RPMI7951 (cell line): ENCODE results near the gene RHOXF2. TPM values are rescaled to one million over a fixed set of nuclear protein-coding genes. Genes with fewer than 3 reads are reported as not detected.
"Not testable (repeated sequence)": the region's sequence is repeated elsewhere in the genome, so short reads cannot be mapped to it uniquely, and the experiment has no call there.

Experiments used
- DNase-seq: peaks from one replicate; pipeline ENCODE4 v3.0.0-alpha.2; 2012; ENCODE audit warnings: low read depth
- total RNA-seq: library from RNA; depleted of rRNA; stranded (reverse); fragments of >200 nt; shearing (Covaris generic); gene quantifications from 2 replicates; pipeline ENCODE4 v1.2.3, GENCODE V29; 2014; rRNA removed

RHOXF2 gene, protein sequence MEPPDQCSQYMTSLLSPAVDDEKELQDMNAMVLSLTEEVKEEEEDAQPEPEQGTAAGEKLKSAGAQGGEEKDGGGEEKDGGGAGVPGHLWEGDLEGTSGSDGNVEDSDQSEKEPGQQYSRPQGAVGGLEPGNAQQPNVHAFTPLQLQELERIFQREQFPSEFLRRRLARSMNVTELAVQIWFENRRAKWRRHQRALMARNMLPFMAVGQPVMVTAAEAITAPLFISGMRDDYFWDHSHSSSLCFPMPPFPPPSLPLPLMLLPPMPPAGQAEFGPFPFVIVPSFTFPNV
- 0.29 TPM in 1 of 2 replicates, not detected in the other for total RNA-seq

DNA sequence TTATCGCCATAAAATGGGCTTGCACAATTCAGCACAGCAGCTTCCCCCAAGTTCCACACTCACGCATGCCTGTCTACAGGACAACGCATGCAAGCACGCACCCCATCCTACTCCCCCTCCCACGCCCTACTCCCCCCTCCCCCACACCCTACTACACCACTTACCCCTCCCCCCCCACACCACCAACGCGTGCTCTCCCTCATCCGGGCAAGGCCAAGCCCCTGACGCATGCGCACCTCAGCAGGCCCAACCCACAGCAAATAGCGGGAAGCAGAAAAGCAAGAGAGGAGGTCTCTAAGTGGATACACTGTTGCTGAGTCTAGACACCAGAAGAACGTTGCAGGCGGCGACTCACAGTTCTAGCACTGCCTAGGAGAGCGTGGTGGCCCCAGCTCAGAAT lies at the start of gene RHOXF2:
Gene RHOXF2, plus strand, starts transcription at position 301 of the 400 bp plus-strand sequence. CDS start 138 bp downstream, outside the sequence.
- DNase-seq, result not testable (repeated sequence)

DNA sequence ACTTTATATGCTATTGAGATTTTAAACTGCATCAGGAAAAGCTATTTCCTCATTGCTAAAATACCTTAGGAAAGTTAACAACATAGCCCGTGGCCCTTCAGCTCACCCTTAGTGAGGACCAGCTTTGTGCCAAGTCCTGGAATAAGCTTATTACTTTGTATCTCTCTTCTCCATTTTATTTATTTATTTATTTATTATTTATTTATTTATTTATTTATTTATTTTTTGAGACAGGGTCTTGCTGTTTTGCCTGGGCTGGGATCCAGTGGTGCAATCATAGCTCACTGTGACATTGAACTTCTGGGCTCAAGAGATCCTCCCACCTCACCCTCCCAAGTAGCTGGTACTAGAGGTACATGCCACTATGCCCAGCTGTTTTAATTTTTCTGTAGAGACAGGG lies 49.0 kb upstream of the RHOXF2 start:
- DNase-seq, result no peak

DNA sequence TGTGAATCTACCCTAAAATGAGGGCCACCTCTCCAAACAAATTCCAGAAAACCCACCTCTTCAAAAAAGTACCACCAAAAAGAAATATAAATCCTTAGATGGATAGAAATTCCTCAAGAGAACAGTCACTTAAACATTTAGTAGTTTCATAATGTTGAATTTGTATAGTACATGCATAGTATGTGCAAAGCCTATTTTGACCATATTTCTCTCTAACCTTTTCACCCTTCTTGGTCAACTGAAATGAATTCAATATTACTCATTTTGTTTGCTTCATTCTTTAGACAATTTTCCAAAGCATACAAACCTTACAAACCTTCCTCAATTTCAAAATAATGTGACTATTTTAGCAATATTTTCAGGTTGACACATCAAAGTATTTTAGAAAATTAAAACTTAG lies 46.8 kb upstream of the RHOXF2 start:
- no peak for DNase-seq

DNA sequence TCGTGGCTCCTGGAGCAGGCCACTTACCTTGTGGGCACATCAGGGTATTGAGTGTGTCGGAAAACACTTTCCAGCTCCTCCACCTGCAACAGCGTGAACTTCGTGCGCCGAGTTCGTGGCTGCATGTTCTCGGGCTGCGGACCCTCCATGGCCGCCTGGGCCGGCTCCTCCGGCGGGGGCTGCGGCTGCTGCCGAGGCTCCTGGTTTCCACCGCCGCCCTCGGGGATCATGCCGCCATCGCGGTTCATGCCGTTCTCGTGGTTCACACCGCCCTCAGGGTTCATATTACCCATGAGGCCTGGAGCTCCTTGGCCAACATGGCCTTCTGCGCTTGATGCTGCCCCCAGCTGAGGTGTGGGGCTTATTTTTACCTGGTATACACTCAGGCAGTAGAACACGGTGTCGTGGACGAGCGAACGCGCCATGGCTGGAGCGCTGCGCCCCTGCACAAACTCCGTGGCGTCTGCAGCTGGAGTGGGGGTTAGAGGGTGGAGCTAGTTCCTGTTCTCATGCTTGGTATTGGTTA lies 42.9 kb upstream of the RHOXF2 start, which contains the start of gene RHOXF1:
Gene RHOXF1, minus strand, starts transcription at position 476 of the 526 bp plus-strand sequence. Its CDS starts 51 bp downstream, at position 425.
- DNase-seq, result no peak

DNA sequence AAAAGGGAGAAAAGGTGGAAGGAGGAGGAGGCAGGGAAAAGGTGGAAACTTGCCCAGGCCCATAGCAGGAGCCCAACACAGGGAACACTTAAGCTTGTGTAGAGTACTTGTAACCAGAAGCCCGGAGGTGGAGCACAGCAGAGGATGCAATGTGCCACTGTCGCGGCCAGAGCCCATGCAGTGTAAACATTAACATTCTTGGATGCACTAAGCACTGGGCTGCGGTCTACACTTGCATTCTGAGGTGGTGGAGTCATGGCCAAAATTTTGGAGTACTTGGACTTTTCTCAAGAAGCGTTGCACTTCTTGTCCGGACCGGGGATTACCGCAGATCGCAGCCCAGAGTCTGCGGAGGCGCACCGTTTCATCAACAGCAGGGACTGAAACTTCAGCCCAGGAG lies 38.2 kb upstream of the RHOXF2 start:
- DNase-seq, result no peak

DNA sequence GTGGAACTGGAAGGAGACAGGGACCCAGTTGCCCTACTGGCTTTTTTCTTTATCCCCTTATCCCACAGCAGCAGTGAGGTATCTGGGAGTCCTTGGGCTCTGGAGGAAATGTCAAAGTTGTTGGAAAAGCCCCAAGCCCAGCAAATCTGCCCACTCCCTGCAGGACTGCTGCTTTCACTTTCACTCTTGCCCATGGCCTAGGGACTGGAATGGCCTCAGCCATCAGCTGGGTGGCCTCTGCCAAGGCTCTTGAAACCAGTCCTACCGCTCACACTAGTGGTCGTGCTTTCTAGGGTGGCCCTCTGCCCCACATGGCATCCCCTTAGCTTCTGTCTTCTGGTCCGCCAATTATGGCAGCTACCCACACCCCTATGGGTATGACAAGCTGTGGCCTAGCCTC lies 33.0 kb upstream of the RHOXF2 start:
- DNase-seq, result peak; percentile 29

DNA sequence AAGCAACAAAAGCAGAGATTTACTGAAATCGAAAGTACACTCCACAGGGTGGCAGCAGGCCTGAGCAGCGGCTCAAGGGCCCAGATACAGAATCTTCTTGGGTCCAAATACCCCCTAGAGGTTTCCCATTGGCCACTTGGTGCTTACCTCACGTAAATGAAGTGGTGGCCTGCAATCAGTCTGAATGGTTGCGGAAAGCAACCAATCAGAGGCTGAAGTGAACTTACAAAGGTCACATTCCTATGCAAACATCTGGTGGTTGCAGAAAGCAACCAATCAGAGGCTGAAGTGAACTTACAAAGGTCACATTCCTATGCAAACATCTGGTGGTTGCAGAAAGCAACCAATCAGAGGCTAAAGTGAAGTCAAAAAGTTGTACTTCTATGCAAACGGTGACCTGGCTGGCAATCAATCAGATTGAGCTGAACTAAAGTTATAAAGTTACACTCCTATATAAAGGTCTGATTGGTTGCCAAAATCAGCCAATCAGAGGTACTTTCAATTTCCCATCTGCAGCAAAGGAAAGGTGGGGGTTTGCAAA lies 30.0 kb upstream of the RHOXF2 start:
- DNase-seq, result not testable (repeated sequence)

DNA sequence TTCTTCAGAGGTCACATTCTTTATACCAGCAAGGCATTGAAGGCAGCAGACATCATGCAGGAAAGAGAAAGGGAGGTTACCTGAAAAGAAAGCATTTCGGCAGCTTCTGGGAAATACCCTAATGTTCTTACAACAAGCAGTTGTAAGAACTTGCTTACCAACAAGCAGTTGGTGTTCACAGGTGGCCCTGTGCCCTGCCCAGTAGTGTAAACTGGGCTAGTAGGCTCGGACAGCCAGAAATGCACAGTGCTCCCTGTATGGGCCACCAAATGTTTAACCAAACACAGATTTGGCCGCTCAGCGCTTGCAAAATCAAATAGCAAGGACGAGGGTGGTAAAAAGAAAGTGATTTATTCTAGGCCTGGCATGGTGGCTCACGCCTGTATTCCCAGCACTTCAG lies 22.3 kb upstream of the RHOXF2 start:
- no peak for DNase-seq

DNA sequence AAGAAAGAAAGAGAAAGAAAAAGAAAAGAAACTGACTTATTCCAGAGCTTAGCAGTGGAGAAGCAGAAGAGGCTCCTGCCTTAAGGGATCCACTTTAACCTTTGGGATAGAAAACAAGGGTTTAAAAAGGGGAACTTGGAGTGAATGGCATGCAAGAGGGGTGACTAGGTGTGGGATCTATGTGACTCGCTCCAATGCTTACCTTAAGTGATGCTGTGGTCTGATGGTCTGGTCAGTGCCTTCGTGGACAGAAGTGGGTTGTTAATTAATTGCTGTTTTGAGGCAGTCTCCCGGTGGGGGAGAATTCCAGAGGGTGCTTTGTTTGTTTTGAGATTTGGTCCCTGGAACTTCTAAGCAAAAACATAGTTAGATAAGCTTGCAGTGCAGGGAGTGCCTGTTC lies 21.6 kb upstream of the RHOXF2 start:
- no peak for DNase-seq

DNA sequence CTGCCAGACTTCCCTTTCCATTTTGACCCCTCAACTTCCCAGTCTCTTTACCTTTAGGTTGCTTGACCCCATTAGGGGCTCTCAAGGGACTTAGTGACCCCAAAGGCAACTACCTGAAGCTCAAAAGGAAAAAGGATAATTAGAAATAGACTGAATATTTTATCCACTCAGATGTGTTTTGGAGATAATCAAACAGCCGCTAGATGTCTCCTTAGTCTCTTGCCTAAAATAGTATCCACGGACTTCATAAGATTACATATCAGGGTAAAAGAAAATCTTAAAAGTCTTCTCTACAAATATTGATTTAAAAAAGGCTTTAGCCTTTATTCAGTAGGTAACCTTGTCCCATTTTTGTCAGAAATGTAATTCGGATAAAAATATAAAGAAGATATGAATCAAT lies 21.0 kb upstream of the RHOXF2 start:
- DNase-seq, result no peak

DNA sequence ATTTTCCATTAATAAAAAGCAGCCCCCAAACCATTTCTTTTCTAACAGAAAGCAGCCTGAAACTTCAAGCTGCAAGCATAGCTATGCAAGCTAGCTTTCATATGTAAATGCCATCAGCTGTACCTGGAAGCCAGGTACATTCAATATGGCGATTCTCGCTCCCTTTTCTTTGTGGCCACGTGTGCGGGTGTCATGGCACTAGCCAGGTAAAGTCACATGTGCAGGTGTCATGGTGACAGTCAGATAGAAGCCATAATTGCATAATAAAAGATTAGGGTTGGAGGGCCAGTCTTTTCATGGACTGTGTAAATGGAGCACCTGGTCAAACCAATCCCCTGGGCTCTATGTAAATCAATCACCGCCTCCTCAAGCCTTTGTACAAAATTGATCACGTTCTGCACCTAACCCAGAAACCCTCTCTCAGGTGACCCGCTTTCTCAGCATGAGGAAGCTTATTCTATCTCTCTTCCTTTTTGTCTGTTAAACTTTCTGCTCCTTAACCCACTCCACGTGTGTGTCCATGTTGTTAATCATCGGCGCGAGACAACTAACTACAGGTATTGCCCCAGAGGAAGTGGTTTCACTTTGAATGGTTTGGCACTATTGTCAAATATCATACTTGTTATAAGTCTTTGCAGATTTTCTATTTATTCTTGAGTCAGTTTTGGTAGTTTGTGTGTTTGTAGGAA lies 18.0 kb upstream of the RHOXF2 start:
- no peak for DNase-seq

DNA sequence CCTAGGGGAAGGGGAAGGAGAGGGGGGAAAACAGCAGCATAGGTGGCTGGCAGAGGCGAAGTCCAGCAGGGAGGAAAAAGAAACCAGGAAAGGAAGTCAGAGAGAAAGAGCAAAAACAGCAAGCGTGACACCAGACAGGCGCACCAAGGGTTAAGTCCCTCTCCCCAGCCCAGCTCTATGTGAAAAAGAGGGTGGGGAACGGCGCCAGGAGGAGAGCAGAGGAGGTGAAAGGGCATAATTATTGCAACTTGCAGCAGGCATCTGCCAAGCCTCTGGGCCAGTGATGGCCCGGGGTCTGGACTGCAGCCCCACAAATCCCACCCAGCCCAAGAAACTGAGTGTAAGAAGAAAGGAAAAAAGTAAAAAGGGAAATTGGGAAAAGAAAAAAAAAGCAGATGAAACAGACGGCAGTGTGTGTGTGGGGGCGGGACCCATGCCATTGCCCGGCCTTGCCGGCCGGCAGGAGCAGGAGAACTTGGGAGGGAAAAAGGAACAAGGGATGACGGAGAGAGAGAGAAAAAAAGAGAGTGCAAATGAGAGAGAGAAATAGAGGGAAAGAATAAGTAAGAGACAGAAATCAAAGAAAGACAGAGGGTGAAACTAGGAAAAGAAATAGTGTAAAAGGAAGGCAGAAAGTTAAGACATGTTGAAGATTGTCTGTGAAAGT lies 14.1 kb upstream of the RHOXF2 start:
- no peak for DNase-seq

DNA sequence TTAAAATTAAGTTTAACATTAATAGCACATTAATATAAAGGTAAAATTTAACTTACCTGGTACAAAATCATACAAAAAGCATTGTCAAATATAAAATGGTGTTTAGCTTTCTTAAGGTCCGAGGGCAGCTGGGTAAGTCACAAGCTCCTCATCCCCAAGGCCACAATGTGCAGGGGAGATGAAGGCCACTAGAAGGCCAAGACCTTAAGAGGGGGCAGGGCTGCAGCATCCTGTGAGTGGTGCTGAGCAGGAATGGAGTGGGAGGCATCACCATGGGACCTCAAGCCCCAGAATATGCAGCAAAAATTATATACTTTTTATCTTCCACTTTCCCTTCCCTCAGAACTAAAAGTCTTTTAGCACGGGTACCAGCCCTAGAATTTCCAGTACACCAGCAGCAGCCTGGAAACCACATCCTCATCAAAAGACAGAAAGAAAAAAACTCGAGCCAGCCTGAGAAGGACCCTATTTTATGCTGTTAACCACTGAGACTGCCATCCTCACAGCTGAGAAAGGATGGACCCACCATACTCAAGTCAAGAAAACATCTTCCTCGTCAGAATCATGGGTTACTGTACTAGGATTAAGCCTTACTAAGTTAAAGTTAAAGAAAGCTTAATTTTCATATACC lies 13.0 kb upstream of the RHOXF2 start:
- DNase-seq, result no peak

DNA sequence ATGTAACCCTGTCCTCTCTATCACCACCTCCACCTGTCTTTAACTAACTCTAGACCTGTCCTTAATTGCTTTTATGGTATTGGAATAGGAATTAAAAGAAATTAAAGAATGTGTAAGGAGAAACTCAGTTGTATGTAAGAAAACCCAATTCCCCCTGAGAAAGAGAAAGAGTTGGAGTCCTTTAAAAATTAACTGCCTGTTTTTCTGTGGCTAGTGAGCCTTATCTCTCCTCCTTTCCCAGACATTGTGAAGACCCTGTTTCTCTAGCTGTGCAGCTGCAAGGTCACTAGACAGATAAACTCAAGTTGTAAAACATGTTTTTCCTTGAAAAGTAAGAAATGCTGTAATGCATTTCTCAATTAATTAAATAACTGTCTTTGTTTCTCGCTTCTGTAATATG lies 12.1 kb upstream of the RHOXF2 start:
- not testable (repeated sequence) for DNase-seq

DNA sequence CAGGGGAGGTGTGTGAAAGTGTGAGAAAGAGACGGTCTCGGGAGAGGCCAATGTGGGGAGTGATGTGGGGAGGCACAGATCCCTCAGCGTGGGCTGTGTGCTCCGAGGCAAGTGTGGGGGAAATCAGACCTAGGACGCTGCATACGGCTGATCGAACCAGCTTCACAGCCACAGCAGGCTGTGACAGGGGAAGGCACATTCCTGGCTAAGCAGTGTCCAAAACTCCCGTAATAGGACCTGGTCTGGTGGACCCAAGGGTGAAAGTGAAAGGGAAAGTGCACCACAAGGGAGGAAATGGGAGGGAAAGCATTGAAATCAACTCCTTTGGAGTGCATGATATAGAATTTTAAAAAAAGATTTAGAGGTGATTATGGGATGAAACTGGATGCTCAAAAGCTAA lies 10.9 kb upstream of the RHOXF2 start:
- DNase-seq, result no peak

DNA sequence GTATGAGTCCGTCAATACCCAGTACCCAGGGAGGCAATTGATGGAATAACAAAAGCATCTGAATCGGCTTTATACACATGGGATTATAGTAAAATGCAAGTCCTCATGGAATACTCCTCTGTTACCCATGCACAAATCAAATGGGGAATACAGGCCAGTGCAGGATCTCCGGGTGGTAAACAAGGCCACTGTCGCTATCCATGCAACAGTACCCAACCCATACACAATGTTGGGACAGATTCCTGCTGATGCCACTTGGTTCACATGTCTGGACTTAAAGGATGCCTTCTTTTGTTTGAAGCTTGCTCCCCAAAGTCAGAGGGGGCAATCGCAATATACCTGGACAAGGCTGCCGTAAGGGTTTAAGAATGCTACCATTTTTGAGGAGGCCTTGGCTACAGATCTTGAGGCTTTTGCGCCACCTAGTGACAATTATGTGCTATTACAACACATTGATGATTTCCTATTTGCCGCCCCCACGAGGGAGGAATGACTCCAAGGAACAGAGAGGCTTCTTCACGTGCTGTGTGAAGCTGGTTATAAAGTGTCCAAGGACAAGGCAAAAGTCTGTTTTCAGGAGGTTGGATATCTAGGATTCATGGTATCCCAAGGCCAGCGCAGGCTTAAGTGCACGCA lies 8.2 kb upstream of the RHOXF2 start:
- not testable (repeated sequence) for DNase-seq

DNA sequence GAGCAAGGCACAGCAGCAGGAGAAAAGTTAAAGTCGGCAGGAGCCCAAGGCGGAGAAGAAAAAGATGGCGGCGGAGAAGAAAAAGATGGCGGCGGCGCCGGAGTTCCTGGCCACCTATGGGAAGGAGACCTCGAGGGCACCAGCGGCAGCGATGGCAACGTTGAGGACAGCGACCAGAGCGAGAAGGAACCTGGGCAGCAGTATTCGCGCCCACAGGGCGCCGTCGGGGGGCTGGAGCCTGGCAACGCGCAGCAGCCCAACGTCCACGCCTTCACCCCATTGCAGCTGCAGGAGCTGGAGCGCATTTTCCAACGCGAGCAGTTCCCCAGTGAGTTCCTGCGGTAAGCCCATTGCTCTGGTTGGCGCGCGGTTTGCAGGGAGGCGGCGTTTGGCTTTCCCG lies 673 bp downstream of the RHOXF2 start:
- not testable (repeated sequence) for DNase-seq

DNA sequence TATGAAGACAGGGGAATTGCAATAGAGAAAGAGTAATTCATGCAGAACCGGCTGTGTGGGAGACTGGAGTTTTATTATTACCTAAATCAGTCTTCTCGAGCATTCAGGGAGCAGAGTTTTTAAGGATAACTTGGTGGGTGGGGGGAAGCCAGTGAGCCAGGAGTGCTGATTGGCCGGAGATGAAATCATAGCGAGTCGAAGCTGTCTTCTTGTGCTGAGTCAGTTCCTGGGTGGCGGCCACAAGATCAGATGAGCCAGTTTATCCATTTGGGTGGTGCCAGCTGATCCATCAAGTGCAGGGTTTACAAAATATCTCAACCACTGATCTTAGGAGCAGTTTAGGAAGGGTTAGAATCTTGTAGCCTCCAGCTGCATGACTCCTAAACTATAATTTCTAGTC lies 34.8 kb downstream of the RHOXF2 start:
- DNase-seq, result not testable (repeated sequence)

DNA sequence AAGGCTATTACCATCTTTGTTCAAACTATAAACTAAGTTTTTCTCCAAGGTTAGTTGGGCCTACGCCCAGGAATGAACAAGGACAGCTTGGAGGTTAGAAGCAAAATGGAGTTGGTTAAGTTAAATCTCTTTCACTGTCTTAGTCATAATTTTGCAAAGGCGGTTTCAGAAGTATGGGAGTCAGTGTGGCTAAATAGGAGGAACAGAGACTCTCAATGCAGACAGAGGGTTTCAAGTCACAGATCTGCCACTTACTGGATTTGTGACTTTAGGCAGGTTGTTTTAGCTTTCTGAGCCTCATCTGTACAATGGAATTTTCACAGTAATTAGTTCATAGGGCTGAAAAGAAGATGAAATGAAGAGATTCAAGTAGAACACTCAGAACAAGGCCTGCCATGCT lies 35.3 kb downstream of the RHOXF2 start:
- DNase-seq, result not testable (repeated sequence)

DNA sequence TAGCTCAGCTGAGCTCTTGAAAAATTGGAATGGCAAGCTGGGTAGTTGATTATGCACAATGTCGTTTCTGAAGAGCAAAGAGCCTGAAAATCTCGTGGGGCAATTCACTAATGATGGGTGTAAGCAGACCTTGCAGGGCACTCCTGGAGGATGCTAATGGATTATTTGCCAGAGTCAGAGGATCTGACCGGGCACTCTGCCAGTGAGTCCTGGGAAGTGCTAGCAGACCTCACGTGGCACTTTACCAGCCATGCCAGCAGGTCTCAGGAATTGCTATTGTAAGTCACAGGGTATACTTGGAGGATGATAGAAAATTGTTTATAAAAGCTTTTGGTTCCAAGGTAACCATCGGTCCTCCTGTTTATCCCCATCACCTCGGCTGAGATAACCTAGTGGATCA lies 37.4 kb downstream of the RHOXF2 start:
- not testable (repeated sequence) for DNase-seq

DNA sequence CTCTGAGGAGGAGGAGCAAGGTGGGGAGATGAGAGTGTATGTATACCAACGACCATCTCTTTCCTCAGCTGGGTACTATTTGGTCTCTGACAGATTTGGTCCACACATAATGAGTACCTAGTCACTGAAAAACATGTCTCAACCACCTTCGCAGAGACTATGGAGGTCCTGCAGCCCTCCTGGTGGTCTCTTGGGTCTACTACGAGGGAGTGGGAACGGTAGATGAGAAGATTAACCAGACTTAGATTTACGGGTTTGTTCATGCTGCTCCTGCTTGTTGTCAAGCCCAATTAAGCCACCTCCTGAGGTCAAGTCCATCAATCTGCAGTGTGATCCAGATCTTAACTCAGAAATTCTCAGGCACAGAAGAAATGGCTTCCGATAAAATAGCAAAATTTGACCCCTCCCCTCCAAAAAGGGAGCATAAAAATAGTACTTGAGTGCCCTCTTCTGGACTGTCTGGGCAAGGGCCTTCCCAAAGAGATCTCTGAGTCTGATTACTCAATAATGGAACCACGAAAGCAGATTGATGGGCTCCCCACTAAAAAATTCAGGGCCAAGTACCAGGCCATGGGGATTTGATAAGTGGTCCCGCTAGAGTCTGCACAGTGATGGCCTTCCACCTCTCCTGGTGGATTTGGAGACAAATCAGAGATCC lies 38.3 kb downstream of the RHOXF2 start:
- DNase-seq, result not testable (repeated sequence)
